GM12875 (cell line): ENCODE results near the gene MRNIP.
"Not testable (repeated sequence)": the region's sequence is repeated elsewhere in the genome, so short reads cannot be mapped to it uniquely, and the experiment has no call there.

Experiments
- H3K4me3 ChIP-seq: one replicate; pipeline ENCODE4 v1.5.1; 2011; ENCODE audit warnings: low read depth, low read length, control low read depth
- TF ChIP-seq, protein P1 (sequence below): IDR thresholded peaks from 2 replicates; pipeline ENCODE4 v1.5.1; 2011; ENCODE audit warnings: low read depth, mild to moderate bottlenecking, control low read depth, inconsistent platforms, low read length, moderate library complexity, borderline replicate concordance; ENCODE audit not compliant: insufficient read depth

Gene MRNIP

DNA sequence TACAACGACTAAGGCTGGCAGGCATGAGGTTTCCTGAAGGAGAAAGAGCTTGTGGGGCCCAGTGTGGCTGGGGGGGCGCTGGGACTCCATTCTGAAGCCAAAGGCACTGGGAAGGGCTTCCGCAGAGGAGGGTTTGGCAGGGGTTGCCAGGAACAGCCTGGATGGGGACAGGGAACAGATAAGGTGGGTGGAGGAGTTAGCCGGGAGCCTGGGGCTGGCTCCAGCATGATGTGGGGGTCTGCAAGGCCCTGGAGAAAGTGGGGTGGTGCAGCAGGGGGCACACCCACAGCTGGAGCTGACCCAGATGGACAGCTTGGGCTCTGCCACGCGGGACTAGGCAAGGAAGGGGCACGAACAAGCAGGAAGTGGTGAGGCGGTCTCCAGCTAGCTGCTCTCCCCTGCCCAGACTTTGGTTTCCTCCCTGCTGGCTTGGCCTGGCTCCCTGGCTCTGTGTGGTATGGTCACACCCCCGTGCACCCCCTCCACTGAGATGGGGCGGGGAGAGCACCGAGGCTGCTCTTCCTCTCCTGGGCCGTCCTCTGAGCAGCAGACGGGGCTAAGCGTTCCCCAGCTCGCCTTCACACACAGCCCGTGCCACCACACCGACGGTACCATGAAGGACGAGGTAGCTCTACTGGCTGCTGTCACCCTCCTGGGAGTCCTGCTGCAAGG is 65.0 kb downstream of the MRNIP start, which contains the start of gene LTC4S:
Gene LTC4S, plus strand, starts transcription at position 519 of the 672 bp plus-strand sequence. Its CDS starts 95 bp downstream, at position 614.
- TF ChIP-seq, protein P1, sequence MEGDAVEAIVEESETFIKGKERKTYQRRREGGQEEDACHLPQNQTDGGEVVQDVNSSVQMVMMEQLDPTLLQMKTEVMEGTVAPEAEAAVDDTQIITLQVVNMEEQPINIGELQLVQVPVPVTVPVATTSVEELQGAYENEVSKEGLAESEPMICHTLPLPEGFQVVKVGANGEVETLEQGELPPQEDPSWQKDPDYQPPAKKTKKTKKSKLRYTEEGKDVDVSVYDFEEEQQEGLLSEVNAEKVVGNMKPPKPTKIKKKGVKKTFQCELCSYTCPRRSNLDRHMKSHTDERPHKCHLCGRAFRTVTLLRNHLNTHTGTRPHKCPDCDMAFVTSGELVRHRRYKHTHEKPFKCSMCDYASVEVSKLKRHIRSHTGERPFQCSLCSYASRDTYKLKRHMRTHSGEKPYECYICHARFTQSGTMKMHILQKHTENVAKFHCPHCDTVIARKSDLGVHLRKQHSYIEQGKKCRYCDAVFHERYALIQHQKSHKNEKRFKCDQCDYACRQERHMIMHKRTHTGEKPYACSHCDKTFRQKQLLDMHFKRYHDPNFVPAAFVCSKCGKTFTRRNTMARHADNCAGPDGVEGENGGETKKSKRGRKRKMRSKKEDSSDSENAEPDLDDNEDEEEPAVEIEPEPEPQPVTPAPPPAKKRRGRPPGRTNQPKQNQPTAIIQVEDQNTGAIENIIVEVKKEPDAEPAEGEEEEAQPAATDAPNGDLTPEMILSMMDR = no peak
- no peak within 1 kb of the TSS for H3K4me3 ChIP-seq

DNA sequence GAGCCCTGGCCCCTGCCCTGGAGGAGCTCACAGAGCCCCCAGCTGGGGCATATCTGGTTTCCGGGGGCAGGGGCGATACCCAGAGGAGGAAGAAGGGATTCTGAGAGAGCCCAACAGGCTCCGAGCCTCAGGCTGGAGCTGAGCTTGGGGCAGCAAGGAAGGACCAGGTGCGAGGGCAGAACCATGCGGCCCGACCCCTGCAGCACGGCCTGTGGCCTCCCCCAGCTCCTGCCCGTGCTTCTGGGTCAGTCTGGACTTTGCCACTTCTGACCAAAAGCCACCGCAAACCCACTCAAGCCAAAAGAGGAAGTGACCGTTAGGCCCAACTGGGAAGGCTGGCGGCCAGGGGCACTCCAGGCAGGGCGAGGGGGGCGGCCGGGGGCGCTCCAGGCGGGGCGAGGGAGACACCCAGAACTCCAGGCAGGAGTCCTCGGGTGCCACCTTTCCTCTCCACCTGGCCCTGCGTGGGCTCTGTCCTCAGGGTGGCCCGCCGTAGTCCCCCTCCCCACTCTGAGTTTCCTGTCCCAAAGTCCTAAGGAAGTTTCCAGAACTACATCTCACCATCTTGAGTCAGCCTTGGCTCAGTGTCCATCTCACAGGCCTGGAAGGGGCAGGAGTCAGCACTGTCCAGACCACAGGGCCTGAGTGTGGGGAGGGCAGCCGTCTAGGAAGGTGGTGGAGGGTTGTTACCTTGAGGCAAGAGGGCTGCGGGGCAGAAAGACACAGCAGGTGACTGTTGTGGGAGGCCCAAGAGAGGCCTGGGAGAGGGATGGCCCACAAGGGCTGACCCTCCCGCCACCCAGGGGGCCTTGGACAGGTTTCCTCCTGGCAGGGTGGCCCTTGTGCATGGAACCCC is 65.8 kb downstream of the MRNIP start:
- TF ChIP-seq, protein P1 = no peak
- H3K4me3 ChIP-seq = no peak overlapping the region

DNA sequence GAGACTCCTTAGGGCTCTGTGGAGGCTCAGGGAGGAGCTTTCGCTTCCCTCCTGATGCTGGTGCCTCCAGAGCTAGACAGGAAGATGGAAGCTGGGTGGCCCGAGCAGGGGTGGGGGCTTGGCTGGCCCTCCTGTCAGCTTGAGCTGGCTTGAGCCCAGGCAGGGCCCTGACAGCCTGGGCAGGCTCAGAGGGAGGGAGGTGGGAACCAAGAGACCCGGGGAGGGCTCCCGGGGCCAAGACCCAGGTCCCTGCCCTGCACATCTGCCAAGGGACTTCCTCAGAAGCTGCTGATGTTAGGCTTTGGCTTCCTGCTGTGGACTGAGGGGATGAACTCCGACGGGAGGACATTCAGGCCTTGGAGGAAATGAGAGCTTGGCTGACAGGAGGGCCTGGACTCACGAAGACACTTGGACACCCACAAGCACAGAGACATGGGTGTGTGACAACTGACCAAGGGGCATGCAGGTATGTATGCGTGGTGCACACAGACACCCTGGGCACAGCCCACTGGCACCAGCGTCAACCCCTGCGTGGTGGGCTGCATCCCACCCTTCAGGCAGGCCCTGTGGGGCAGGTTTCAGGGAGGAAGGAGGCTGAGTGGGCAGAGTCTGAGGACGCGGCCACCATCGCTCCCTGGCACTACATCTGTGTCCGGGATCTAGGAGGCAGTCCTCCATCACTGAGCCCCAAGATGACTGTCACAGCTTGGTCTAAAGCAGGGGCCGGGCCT is 66.6 kb downstream of the MRNIP start:
- H3K4me3 ChIP-seq = no peak overlapping the region
- TF ChIP-seq, protein P1 = no peak

DNA sequence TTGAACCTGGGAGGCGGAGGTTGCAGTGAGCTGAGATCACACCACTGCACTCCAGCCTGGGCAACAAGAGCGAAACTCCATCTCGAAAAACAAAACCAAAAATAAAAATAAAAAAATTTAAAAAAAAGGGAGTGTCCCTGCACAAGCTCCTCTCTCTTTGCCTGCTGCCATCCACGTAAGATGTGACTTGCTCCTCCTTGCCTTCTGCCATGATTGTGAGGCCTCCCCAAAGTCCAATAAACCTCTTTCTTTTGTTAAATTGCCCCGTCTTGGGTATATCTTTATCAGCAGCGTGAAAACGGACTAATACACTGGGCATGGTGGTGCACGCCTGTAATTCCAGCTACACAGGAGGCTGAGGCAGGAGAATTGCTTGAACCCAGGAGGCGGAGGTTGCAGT is 69.3 kb downstream of the MRNIP start:
- H3K4me3 ChIP-seq = not testable (repeated sequence)

DNA sequence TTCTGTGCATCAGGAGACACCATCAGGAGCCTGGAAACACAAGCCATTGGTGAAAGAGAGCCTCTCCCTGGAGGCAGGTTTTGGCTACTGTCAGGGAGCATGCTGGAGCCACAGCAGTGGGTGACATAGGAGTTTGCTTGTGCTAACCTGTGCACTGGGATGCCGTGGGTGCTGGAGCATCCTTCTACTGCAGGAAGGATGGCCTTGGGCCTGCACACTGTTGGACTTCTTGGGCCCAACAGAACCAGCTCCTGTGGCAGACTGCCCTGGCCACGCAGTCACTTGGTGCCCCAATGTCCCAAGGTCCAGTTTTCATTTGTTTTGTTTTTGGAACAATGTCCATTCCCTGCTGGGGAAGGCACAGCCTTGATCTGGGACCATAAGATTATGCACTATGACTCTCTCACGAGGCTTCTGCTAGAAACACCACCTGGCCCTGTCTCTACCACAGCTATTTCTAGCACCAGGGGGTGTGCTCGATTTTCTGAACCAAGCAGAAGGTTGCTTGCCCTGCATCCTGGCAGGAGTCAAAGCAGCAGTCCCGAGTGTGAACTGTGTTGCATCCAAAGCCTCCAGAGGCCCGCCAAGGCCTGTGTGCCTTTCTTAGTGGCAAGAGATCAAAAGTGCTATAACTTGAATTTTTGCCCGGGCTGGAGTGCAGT is 70.3 kb downstream of the MRNIP start:
- TF ChIP-seq, protein P1 = no peak
- H3K4me3 ChIP-seq = no peak overlapping the region
